Neural cell (in vitro differentiated cells): ENCODE data around the gene FAM174C. TPM values are rescaled to one million over a fixed set of nuclear protein-coding genes. Genes with fewer than 3 reads are reported as not detected.

Source experiments
- H2AFZ ChIP-seq: fragments of 200-600, 300-800 bp; sonication (generic), shearing (Covaris generic); 2 replicates; pipeline ENCODE4 v1.6.0; 2014; ENCODE audit warnings: low read depth, mild to moderate bottlenecking, antibody characterized with exemption, low read length, moderate library complexity
- H3F3A ChIP-seq: fragments of 200-600 bp; shearing (Covaris generic); 2 replicates; pipeline ENCODE4 v1.6.1; 2016; ENCODE audit warnings: mild to moderate bottlenecking, moderate library complexity, mixed read lengths, antibody characterized with exemption, low read length; ENCODE audit not compliant: insufficient read depth, poor library complexity, severe bottlenecking
- H3K27ac ChIP-seq: fragments of 200-600, 300-800 bp; sonication (generic), shearing (Covaris generic); 2 replicates; pipeline ENCODE4 v1.5.1; 2014; ENCODE audit warnings: mild to moderate bottlenecking, low read length, moderate library complexity
- H3K27me3 ChIP-seq: fragments of 300-800, 200-600 bp; sonication (generic), shearing (Covaris generic); 2 replicates; pipeline ENCODE4 v1.6.0; 2014; ENCODE audit warnings: mild to moderate bottlenecking, low read depth, low read length, moderate library complexity; ENCODE audit not compliant: insufficient read depth
- H3K36me3 ChIP-seq: fragments of 300-800, 200-600 bp; sonication (generic), shearing (Covaris generic); 2 replicates; pipeline ENCODE4 v1.5.1; 2014; ENCODE audit warnings: mild to moderate bottlenecking, antibody characterized with exemption, low read length, moderate library complexity; ENCODE audit not compliant: insufficient read depth
- H3K4me2 ChIP-seq: fragments of 300-800, 200-600 bp; sonication (generic), shearing (Covaris generic); 2 replicates; pipeline ENCODE4 v1.6.0; 2014; ENCODE audit warnings: mild to moderate bottlenecking, low read length
- H3K4me3 ChIP-seq: fragments of 300-800, 200-600 bp; sonication (generic), shearing (Covaris generic); 2 replicates; pipeline ENCODE4 v1.5.1; 2014; ENCODE audit warnings: mild to moderate bottlenecking, low read length, moderate library complexity
- H3K79me2 ChIP-seq: fragments of 200-600 bp; shearing (Covaris generic); replicated peaks from 2 replicates; pipeline ENCODE4 v1.6.0; 2014; ENCODE audit warnings: mild to moderate bottlenecking, low read length, moderate library complexity; ENCODE audit not compliant: insufficient read depth
- H3K9ac ChIP-seq: fragments of 300-800, 200-600 bp; sonication (generic), shearing (Covaris generic); 2 replicates; pipeline ENCODE4 v1.6.1; 2016; ENCODE audit warnings: mild to moderate bottlenecking, low read length, mixed read lengths
- H3K9me2 ChIP-seq: fragments of 200-600 bp; shearing (Covaris generic); 2 replicates; pipeline ENCODE4 v1.6.1; 2016; ENCODE audit warnings: mild to moderate bottlenecking, low read length, mixed read lengths; ENCODE audit not compliant: insufficient read depth
- H3K9me3 ChIP-seq: fragments of 200-600, 300-800 bp; sonication (generic), shearing (Covaris generic); 2 replicates; pipeline ENCODE4 v1.6.1; 2016; ENCODE audit warnings: mild to moderate bottlenecking, mixed run types, low read length, moderate library complexity, mixed read lengths
- H4K20me1 ChIP-seq: fragments of 200-600 bp; shearing (Covaris generic); 2 replicates; pipeline ENCODE4 v1.6.1; 2016; ENCODE audit warnings: mild to moderate bottlenecking, mixed run types; ENCODE audit not compliant: insufficient read depth
- EP300 ChIP-seq: fragments of 450-650 bp; conservative IDR thresholded peaks from 2 replicates; pipeline ENCODE4 v1.6.1; 2014; ENCODE audit warnings: antibody characterized with exemption, mild to moderate bottlenecking, moderate library complexity; ENCODE audit not compliant: poor library complexity, severe bottlenecking
- EZH2 ChIP-seq: fragments of 200-600, 300-800 bp; shearing (Covaris generic), sonication (generic); IDR thresholded peaks from 2 replicates; pipeline ENCODE4 v1.6.1; 2014; ENCODE audit warnings: antibody characterized with exemption, low read length, borderline replicate concordance, mild to moderate bottlenecking; ENCODE audit not compliant: insufficient read depth, poor library complexity, severe bottlenecking
- MXI1 ChIP-seq: fragments of 450-650 bp; conservative IDR thresholded peaks from 2 replicates; pipeline ENCODE4 v1.6.1; 2014; ENCODE audit warnings: antibody characterized with exemption, mild to moderate bottlenecking; ENCODE audit not compliant: poor library complexity, severe bottlenecking
- POLR2AphosphoS5 ChIP-seq: IDR thresholded peaks from 2 replicates; pipeline ENCODE4 v1.6.1; 2012
- RAD21 ChIP-seq: fragments of 450-650 bp; conservative IDR thresholded peaks from 2 replicates; pipeline ENCODE4 v1.6.1; 2014; ENCODE audit warnings: antibody characterized with exemption, mild to moderate bottlenecking, moderate library complexity
- SMC3 ChIP-seq: fragments of 450-650 bp; conservative IDR thresholded peaks from 2 replicates; pipeline ENCODE4 v1.6.1; 2014; ENCODE audit warnings: antibody characterized with exemption, mild to moderate bottlenecking, moderate library complexity; ENCODE audit not compliant: poor library complexity
- TAF1 ChIP-seq: IDR thresholded peaks from 2 replicates; pipeline ENCODE4 v1.6.1; 2012; ENCODE audit warnings: low read depth
- polyA plus RNA-seq: library from polyadenylated mRNA; depleted of rRNA; stranded (reverse); fragments of >200 nt; gene quantifications from 2 replicates; pipeline ENCODE4 v1.2.3, GENCODE V29; 2014
- TF ChIP-seq, protein P1 (sequence below): fragments of 450-650 bp; IDR thresholded peaks from 2 replicates; pipeline ENCODE4 v1.5.1; 2014; ENCODE audit warnings: antibody characterized with exemption, mild to moderate bottlenecking, moderate library complexity; ENCODE audit not compliant: poor library complexity, severe bottlenecking
- TF ChIP-seq, protein P2 (sequence below): IDR thresholded peaks from 2 replicates; pipeline ENCODE4 v1.6.1; 2012; ENCODE audit warnings: borderline replicate concordance

FAM174C gene
- polyA plus RNA-seq, 1 donor from 2014 or later = 28.4 TPM

GRCh38 chr19:1261538-1261797 is 13.9 kb upstream of the FAM174C start:
- H3K4me2 ChIP-seq = peak overlapping the region; percentile 94
- peak overlapping the region; percentile 49 for H2AFZ ChIP-seq
- H3K9me2 ChIP-seq = no peaks in the 10 kb centered on the region
- TF ChIP-seq, protein P1, sequence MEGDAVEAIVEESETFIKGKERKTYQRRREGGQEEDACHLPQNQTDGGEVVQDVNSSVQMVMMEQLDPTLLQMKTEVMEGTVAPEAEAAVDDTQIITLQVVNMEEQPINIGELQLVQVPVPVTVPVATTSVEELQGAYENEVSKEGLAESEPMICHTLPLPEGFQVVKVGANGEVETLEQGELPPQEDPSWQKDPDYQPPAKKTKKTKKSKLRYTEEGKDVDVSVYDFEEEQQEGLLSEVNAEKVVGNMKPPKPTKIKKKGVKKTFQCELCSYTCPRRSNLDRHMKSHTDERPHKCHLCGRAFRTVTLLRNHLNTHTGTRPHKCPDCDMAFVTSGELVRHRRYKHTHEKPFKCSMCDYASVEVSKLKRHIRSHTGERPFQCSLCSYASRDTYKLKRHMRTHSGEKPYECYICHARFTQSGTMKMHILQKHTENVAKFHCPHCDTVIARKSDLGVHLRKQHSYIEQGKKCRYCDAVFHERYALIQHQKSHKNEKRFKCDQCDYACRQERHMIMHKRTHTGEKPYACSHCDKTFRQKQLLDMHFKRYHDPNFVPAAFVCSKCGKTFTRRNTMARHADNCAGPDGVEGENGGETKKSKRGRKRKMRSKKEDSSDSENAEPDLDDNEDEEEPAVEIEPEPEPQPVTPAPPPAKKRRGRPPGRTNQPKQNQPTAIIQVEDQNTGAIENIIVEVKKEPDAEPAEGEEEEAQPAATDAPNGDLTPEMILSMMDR = peak; percentile 51
- TF ChIP-seq POLR2AphosphoS5 = no peak
- H3K27ac ChIP-seq = peak overlapping the region; percentile 98
- no peaks in the 10 kb centered on the region for H3K9me3 ChIP-seq
- no peaks in the 10 kb centered on the region for H3K36me3 ChIP-seq
- H4K20me1 ChIP-seq = no peaks in the 10 kb centered on the region
- H3K9ac ChIP-seq = peak overlapping the region; percentile 95
- no peaks in the 10 kb centered on the region for H3K27me3 ChIP-seq
- peaks cover 35% of the 10 kb centered on the region for H3K79me2 ChIP-seq
- peak overlapping the region; percentile 83 for H3K4me3 ChIP-seq
- no peaks in the 10 kb centered on the region for H3F3A ChIP-seq

DNA sequence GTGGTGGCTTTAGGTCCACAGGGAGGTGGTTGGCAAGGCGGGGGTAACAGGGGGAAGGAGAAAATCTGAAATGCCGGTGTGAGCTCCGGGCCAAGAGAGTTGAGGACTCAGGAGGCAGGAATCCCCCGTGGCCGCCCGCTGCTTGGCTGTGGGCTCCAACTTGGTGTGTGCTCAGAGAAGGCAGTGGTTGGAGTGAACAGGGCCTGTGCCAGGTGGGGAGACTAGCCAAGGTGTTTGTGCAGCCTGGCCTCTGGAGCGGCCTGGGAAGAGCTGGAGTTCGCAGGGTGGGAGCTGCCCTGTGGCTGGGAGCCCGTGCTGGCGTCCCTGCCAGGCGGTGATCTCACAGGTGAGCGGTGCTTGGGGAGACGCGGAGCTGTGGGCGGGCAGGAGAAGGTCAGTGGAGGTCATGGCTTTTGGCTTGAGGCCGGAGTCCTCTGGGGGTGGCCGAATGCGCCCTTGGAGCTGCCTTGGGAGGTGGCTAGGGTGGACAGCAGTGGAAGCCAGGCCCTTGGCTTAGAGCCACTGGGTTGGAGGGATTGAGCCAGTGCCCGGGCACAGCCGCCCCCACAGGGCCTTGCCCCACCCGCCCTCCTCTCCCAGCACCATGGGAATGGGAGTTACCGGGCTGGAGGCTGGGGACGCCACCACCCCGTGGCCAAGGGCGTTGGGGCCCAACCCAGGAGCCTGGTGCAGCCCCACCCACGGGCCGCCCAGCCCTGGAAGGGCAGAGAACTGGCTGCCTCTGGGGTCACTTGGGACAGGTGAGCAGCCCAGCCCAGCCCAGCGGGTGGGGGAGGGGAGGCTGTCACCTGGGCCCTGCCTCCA is 13.3 kb upstream of the FAM174C start:
- Histone ChIP-seq H3K27ac (peak overlapping the region; percentile 98), H3K27me3 (no peaks in the 10 kb centered on the region), H3K4me3 (peak overlapping the region; percentile 83), H2AFZ (no peak overlapping the region), H3K9ac (peak overlapping the region; percentile 95), H3K4me2 (peak overlapping the region; percentile 94), H3K9me2 (no peaks in the 10 kb centered on the region), H3F3A (no peaks in the 10 kb centered on the region), H4K20me1 (no peaks in the 10 kb centered on the region), H3K36me3 (no peaks in the 10 kb centered on the region), H3K9me3 (no peaks in the 10 kb centered on the region), H3K79me2 (peaks cover 35% of the 10 kb centered on the region)
- TF ChIP-seq SMC3 (no peak), EZH2 (no peak), RAD21 (no peak), POLR2AphosphoS5 (no peak), EP300 (no peak), TAF1 (no peak), MXI1 (no peak)
- TF ChIP-seq, protein P2, sequence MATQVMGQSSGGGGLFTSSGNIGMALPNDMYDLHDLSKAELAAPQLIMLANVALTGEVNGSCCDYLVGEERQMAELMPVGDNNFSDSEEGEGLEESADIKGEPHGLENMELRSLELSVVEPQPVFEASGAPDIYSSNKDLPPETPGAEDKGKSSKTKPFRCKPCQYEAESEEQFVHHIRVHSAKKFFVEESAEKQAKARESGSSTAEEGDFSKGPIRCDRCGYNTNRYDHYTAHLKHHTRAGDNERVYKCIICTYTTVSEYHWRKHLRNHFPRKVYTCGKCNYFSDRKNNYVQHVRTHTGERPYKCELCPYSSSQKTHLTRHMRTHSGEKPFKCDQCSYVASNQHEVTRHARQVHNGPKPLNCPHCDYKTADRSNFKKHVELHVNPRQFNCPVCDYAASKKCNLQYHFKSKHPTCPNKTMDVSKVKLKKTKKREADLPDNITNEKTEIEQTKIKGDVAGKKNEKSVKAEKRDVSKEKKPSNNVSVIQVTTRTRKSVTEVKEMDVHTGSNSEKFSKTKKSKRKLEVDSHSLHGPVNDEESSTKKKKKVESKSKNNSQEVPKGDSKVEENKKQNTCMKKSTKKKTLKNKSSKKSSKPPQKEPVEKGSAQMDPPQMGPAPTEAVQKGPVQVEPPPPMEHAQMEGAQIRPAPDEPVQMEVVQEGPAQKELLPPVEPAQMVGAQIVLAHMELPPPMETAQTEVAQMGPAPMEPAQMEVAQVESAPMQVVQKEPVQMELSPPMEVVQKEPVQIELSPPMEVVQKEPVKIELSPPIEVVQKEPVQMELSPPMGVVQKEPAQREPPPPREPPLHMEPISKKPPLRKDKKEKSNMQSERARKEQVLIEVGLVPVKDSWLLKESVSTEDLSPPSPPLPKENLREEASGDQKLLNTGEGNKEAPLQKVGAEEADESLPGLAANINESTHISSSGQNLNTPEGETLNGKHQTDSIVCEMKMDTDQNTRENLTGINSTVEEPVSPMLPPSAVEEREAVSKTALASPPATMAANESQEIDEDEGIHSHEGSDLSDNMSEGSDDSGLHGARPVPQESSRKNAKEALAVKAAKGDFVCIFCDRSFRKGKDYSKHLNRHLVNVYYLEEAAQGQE = no peak
- TF ChIP-seq, protein P1 = no peak
